ENCODE data around the gene TRAPPC5.
A peak's percentile ranks its signal among the peaks of the same experiment; 100 is the strongest.

TRAPPC5 gene

GRCh38 chr19:7701654-7702457 lies 21.2 kb downstream of the TRAPPC5 start, which contains the start of gene FCER2:
Gene FCER2, minus strand, starts transcription at chr19:7702131. Its CDS starts 2,371 bp downstream, at chr19:7699760.
- no peak for DNase-seq

GRCh38 chr19:7703332-7703731 lies 22.7 kb downstream of the TRAPPC5 start:
- no peak for DNase-seq

DNA sequence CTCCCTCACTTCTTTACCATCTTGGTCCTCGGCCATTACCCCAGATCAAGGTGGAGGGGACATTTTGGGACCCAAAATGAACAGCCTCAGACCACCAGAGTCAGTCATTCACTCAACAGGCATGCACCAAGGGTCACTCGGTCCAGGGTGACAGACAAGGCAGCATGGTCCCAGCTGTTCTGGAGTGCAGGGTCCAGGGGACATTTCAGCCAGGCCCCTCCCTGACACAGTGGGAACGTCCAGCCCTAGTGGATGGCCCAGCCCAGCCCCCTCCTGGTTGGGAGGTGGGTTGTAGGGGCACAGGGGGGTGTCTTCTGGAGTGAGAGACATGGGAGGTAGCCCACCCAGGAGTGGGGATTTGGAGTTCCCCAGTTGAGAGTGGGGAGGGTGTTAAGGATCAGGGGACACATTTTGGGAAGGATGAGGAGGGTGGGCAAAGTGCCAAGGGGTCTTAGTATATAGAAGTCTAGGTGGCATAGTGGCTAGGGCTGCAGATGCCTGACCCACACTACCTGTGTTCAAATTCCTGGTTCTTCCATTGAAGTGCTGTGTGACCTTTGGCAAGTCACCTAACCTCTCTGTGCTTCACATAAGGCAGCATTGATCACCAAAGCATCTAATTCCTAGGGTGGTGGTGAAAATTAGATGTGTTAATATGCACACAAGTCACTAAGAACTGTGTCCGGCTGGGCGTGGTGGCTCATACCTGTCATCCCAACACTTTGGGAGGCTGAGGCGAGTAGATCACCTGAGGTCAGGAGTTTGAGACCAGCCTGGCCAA lies 23.8 kb downstream of the TRAPPC5 start:
- DNase-seq: no peak

DNA sequence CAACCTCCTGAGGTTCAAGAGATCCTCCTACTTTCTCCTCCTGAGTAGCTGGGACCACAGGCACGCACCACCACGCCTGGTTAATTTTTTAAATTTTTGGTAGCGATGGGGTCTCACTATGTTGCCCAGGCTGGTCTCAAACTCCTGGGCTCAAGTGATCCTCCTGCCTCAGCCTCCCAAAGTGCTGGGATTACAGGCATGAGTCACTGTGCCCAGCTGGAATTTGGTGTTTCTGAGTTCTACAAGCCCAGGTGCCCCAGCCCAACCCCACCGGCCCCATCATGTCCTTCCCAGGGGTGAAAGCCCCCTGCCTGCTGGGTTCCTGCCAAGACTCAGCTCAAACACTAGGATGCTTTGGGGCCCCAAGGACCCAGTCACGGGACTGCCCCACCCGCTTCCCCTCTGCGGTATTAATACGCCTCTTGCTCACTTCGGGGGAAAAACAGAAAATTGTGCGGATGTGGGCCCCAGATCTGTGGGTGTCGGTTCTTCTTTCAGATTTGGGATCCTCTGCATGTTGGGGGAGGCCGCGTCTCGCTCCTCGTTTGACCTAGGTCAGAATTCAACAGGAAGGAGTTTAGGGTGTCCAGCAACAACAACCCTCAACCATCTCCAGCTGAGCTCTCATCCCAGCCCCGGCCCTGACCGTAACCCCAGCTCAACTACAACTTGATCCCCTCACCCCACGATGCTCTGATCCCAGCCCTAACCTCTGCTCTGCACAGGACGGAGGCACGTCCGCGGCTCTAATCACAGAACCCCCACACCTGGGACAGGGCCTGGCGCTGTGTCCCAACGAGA lies 25.0 kb downstream of the TRAPPC5 start:
- DNase-seq: peak; percentile 81

GRCh38 chr19:7706188-7706954 lies 25.7 kb downstream of the TRAPPC5 start:
- no peak for DNase-seq

GRCh38 chr19:7706955-7707456 lies 26.4 kb downstream of the TRAPPC5 start:
- DNase-seq: no peak

GRCh38 chr19:7709932-7710460 lies 29.4 kb downstream of the TRAPPC5 start:
- DNase-seq: no peak

DNA sequence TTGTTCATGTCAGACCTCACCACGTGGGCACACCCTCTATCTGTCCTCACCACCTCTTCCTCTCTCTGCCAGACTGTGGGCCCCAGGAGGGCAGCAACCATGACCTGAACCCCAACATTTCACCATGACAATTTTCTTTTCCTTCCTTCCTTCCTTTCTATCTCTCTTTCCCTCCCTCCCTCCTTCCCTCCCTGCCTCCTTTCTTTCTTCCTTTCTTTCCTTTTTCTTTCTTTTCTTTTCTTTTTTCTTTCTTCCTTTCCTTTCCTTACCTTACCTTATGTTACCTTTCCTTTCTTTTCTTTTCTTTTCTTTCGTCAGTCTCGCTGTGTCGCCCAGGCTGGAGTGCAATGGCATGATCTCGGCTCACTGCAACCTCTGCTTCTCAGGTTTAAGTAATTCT lies 30.0 kb downstream of the TRAPPC5 start:
- DNase-seq: no peak

DNA sequence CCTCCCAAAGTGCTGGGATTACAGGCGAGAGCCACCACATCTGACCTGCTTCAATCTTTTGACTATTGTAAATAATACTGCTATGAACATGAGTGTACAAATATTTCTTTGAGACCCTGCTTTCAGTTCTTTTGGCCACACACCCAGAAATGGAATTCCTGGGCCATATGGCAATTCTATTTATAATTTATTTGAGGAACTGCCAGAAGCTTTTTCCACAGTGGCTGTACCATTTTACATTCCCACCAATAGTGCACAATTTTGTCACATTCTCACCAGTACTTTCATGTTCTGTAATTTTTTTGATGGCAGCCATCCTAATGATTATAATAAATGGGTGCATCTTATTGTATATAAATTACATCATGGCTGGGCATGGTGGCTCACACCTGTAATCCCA lies 35.0 kb downstream of the TRAPPC5 start:
- no peak for DNase-seq

GRCh38 chr19:7716762-7717161 lies 36.1 kb downstream of the TRAPPC5 start:
- DNase-seq: no peak

GRCh38 chr19:7718668-7719067 lies 38.0 kb downstream of the TRAPPC5 start:
- DNase-seq: no peak

GRCh38 chr19:7720351-7720750 lies 39.7 kb downstream of the TRAPPC5 start:
- no peak for DNase-seq

GRCh38 chr19:7722231-7722651 lies 41.6 kb downstream of the TRAPPC5 start:
- DNase-seq: no peak

DNA sequence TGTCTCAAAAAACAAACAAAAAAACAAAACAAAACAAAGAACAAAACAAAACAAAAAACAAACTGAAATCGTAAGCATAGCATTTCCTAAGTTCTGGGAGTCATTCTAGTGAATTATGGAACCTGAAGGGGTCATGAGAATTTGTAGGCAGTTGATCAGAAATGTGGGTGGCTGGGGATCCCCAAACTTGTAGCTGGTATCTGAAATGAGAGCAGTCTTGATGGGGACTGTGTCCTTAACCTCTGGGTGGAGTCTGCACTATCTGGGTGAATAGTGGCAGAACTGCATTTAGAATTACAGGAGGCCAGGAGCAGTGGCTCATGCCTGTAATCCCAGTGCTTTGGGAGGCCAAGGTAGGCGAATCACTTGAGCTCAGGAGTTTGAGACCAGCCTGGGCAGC lies 45.2 kb downstream of the TRAPPC5 start:
- DNase-seq: no peak

DNA sequence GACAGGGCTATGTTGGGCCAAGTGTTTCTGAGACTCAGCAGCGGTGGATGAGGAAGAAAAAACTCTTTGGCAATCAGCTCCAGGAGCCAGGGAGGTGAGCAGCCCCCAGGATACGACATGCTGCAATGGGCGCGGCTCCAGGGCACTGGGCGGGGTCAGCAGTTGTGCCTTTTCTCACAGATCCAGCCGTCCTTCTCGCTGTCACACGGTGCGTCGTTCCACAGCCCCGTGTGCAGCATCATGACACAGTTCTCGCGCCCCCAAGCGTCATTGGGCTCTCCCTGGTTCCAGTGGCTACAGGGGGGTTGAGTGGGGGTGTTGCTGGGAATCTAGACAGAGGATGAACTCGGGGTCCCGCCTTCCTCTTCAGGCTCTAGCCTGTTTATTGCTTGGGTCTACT lies 48.6 kb downstream of the TRAPPC5 start:
- DNase-seq: no peak

DNA sequence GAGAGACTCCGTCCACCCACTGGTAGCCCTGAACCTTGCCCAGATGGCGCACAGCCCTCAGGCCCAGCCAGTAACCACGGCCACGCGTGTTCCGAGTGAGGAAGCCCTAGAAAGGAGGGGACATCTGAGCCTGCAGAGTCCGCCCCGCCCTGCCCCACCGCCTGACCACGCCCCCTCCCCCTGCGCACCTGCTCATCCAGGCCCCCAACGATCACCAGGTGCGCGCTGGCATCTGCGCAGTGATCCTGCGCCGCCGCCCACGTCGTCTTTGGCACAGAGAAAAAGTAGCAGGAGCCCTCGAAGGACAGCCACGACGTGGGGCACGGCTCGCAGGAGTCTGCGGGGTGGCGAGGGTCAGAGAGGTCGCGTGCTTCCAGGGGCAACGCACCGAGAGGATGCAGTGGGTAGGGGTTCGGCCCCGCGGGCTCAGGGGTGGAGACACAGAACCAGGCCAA lies 49.2 kb downstream of the TRAPPC5 start:
- DNase-seq: no peak

GRCh38 chr19:7730286-7731217 lies 49.9 kb downstream of the TRAPPC5 start:
- no peak for DNase-seq

DNA sequence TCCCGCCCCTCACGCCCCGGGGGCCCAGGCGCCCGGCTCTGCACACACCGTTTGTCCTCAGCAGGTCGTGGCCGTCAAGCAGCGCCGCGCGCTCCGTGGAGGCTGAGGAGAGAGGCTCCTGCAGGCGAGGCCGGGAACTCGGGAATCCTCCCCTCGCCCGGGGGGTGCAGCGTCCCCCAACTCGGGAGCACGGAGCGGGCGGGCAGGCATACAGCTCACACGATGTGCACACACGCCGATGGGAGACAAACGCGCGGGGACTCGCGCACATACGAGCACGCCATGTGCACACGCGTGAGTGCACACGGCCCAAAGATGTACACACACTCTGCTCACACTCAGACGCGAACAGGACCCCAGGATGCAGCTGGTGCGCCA lies 50.6 kb downstream of the TRAPPC5 start:
- no peak for DNase-seq

- no peak for DNase-seq
These were observed 51.0 kb downstream of the TRAPPC5 start for GRCh38 chr19:7731615-7732014.

DNA sequence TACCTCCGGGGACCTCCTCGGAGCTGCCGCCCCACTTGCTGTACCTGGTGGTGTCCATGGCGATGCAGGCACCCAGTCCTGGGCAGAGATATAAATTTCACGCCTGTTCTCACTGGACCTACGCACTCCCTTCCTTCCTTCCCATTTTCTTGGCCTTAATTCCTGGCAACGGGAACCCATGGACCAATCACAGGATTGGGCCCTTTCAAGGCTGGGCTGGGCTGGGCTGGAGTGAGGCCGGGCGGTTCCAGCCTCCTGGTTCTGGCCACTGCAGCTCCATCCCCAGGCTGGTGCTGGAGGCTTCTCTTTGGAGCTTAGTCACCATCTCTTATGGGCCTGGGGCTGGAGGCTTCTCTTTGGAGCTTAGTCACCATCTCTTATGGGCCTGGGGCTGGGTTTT lies 51.4 kb downstream of the TRAPPC5 start, which contains the start of gene CLEC4G:
CLEC4G (minus strand) TSS at position 66 of the 400 bp plus-strand sequence; CDS start at position 58, 8 bp downstream.
- DNase-seq: no peak

GRCh38 chr19:7733376-7733775 lies 52.7 kb downstream of the TRAPPC5 start:
- no peak for DNase-seq

All from stimulated activated CD8-positive, alpha-beta memory T cell treated with anti-CD3 and anti-CD28 coated beads, Interleukin-4, amount 100 ng/mL, for 48 hours (primary cell).